UCSD-AML1 (cell line): ENCODE results near the gene SPDYE2B.
"Not testable (repeated sequence)": the region's sequence is repeated elsewhere in the genome, so short reads cannot be mapped to it uniquely, and the experiment has no call there.

Experiments used
- DNase-seq: peaks from one replicate; lab custom pipeline; 2025; ENCODE audit not compliant: unreplicated experiment; lab: John Stamatoyannopoulos, UW

The SPDYE2B gene

GRCh38 chr7:102649924-102650323 lies at the start of gene SPDYE2B:
TSS of gene SPDYE2B (plus strand) at chr7:102650319. CDS start at chr7:102652349, 2,030 bp downstream.
- DNase-seq, result not testable (repeated sequence)

GRCh38 chr7:102602317-102602716 lies 47.8 kb upstream of the SPDYE2B start:
- DNase-seq, result not testable (repeated sequence)

GRCh38 chr7:102604431-102605145 lies 45.5 kb upstream of the SPDYE2B start:
- DNase-seq, result not testable (repeated sequence)

- not testable (repeated sequence) for DNase-seq
Observed at GRCh38 chr7:102606848-102607247, 43.3 kb upstream of the SPDYE2B start.

- not testable (repeated sequence) for DNase-seq
Observed at GRCh38 chr7:102609734-102610133, 40.4 kb upstream of the SPDYE2B start.

GRCh38 chr7:102610441-102610840 lies 39.7 kb upstream of the SPDYE2B start:
- DNase-seq, result not testable (repeated sequence)

GRCh38 chr7:102611013-102611674 lies 39.0 kb upstream of the SPDYE2B start:
- DNase-seq, result not testable (repeated sequence)

GRCh38 chr7:102611675-102612325 lies 38.3 kb upstream of the SPDYE2B start:
- DNase-seq, result not testable (repeated sequence)

- not testable (repeated sequence) for DNase-seq
Observed at GRCh38 chr7:102613575-102614345, 36.4 kb upstream of the SPDYE2B start.

GRCh38 chr7:102614346-102614697 lies 35.8 kb upstream of the SPDYE2B start:
- DNase-seq, result not testable (repeated sequence)

GRCh38 chr7:102614873-102615272 lies 35.2 kb upstream of the SPDYE2B start:
- DNase-seq, result not testable (repeated sequence)

- not testable (repeated sequence) for DNase-seq
Observed at GRCh38 chr7:102615930-102616329, 34.2 kb upstream of the SPDYE2B start.

GRCh38 chr7:102616507-102617125 lies 33.5 kb upstream of the SPDYE2B start, which contains the start of gene RASA4:
TSS of gene RASA4 (minus strand) at chr7:102616756. CDS start at chr7:102616689, 67 bp downstream.
- not testable (repeated sequence) for DNase-seq

- not testable (repeated sequence) for DNase-seq
Observed at GRCh38 chr7:102618122-102618521, 32.0 kb upstream of the SPDYE2B start.

- not testable (repeated sequence) for DNase-seq
Observed at GRCh38 chr7:102627271-102627904, 22.7 kb upstream of the SPDYE2B start.

GRCh38 chr7:102630622-102631021 lies 19.5 kb upstream of the SPDYE2B start:
- DNase-seq, result not testable (repeated sequence)

- DNase-seq, result not testable (repeated sequence)
Observed at GRCh38 chr7:102634299-102634698, 15.8 kb upstream of the SPDYE2B start.

- DNase-seq, result not testable (repeated sequence)
Observed at GRCh38 chr7:102635354-102635753, 14.8 kb upstream of the SPDYE2B start.

- DNase-seq, result not testable (repeated sequence)
Observed at GRCh38 chr7:102636956-102637355, 13.2 kb upstream of the SPDYE2B start.

GRCh38 chr7:102638848-102639247 lies 11.3 kb upstream of the SPDYE2B start:
- not testable (repeated sequence) for DNase-seq
